ENCODE measurements around the gene HS3ST3A1.

The HS3ST3A1 gene

GRCh38 chr17:13558588-13558987, 43.1 kb downstream of the HS3ST3A1 start:
- 88% methylated on average over 1 of the region's 3 CpGs for WGBS
- Histone ChIP-seq H3K9me3 (ENCODE audit: control insufficient read depth, low read length) (no peaks in the 10 kb centered on the region), H2AFZ (ENCODE audit: low read depth, low read length) (no peak overlapping the region), H4K8ac (ENCODE audit: low read length) (no peak overlapping the region), H3K9ac (ENCODE audit: low read length) (peak overlapping the region; percentile 18), H3K18ac (ENCODE audit: low read depth in 1 of 2, low read length in 2 of 2) (no peak overlapping the region), H4K91ac (ENCODE audit: low read length) (no peak overlapping the region), H3K23ac (ENCODE audit: low read length in 2 of 2) (no peak overlapping the region), H2AK5ac (ENCODE audit: low read length, severe bottlenecking) (no peak overlapping the region), H3K36me3 (ENCODE audit: control insufficient read depth in 1 of 2, insufficient read depth in 2 of 2, low read depth in 1 of 2, low read length in 2 of 2) (peaks cover 0 to 7% of the 10 kb centered on the region in 2 experiments), H3K27ac (ENCODE audit: low read length, poor library complexity, severe bottlenecking) (no peak overlapping the region), H2BK15ac (ENCODE audit: low read depth, poor library complexity, severe bottlenecking) (no peak overlapping the region), H3K79me1 (replicated peaks; ENCODE audit: low read length, poor library complexity, severe bottlenecking) (no peaks in the 10 kb centered on the region), H3K4me3 (ENCODE audit: insufficient read depth in 1 of 2, low read depth in 1 of 2, low read length in 2 of 2) (no peak overlapping the region), H3K4me2 (ENCODE audit: low read length, poor library complexity, severe bottlenecking) (no peak overlapping the region), H2BK120ac (ENCODE audit: low read depth, low read length) (no peak overlapping the region), H2BK12ac (ENCODE audit: low read length in 2 of 2) (no peak overlapping the region), H2BK5ac (ENCODE audit: low read depth, low read length, poor library complexity, severe bottlenecking) (no peak overlapping the region), H3K4me1 (ENCODE audit: control insufficient read depth, insufficient read depth, low read depth, low read length) (peaks cover 8% of the 10 kb centered on the region), H3K14ac (ENCODE audit: low read length in 2 of 2) (no peak overlapping the region), H3K27me3 (ENCODE audit: control insufficient read depth in 1 of 2, insufficient read depth in 1 of 2, low read length in 2 of 2) (no peaks in the 10 kb centered on the region), H3K4ac (ENCODE audit: low read depth in 1 of 2, low read length in 2 of 2) (no peak overlapping the region)
- DNase-seq: peak; percentile 31

GRCh38 chr17:13557077-13557476, 44.7 kb downstream of the HS3ST3A1 start:
- Histone ChIP-seq H3K14ac (ENCODE audit: low read length in 2 of 2) (no peak overlapping the region), H2BK5ac (ENCODE audit: low read depth, low read length, poor library complexity, severe bottlenecking) (no peak overlapping the region), H3K18ac (ENCODE audit: low read depth in 1 of 2, low read length in 2 of 2) (no peak overlapping the region), H2AK5ac (ENCODE audit: low read length, severe bottlenecking) (no peak overlapping the region), H2AFZ (ENCODE audit: low read depth, low read length) (no peak overlapping the region), H3K4me2 (ENCODE audit: low read length, poor library complexity, severe bottlenecking) (no peak overlapping the region), H4K8ac (ENCODE audit: low read length) (no peak overlapping the region), H3K4me1 (ENCODE audit: control insufficient read depth, insufficient read depth, low read depth, low read length) (peaks cover 5% of the 10 kb centered on the region), H3K36me3 (ENCODE audit: control insufficient read depth in 1 of 2, insufficient read depth in 2 of 2, low read depth in 1 of 2, low read length in 2 of 2) (peaks cover 0 to 17% of the 10 kb centered on the region in 2 experiments), H3K4ac (ENCODE audit: low read depth in 1 of 2, low read length in 2 of 2) (no peak overlapping the region), H2BK15ac (ENCODE audit: low read depth, poor library complexity, severe bottlenecking) (no peak overlapping the region), H3K27ac (ENCODE audit: low read length, poor library complexity, severe bottlenecking) (no peak overlapping the region), H2BK12ac (ENCODE audit: low read length in 2 of 2) (no peak overlapping the region), H3K9ac (ENCODE audit: low read length) (peak overlapping the region; percentile 20), H2BK120ac (ENCODE audit: low read depth, low read length) (no peak overlapping the region), H3K23ac (ENCODE audit: low read length in 2 of 2) (no peak overlapping the region), H3K4me3 (ENCODE audit: insufficient read depth in 1 of 2, low read depth in 1 of 2, low read length in 2 of 2) (no peak overlapping the region), H3K27me3 (ENCODE audit: control insufficient read depth in 1 of 2, insufficient read depth in 1 of 2, low read length in 2 of 2) (no peaks in the 10 kb centered on the region), H3K9me3 (ENCODE audit: control insufficient read depth, low read length) (no peaks in the 10 kb centered on the region), H3K79me1 (replicated peaks; ENCODE audit: low read length, poor library complexity, severe bottlenecking) (no peaks in the 10 kb centered on the region), H4K91ac (ENCODE audit: low read length) (no peak overlapping the region)
- DNase-seq: peak; percentile 49
- WGBS: 53% methylated on average over 6 of the region's 6 CpGs

- no peak overlapping the region for H3K18ac ChIP-seq (ENCODE audit: low read depth in 1 of 2, low read length in 2 of 2)
- no peak overlapping the region for H3K27ac ChIP-seq (ENCODE audit: low read length, poor library complexity, severe bottlenecking)
- no peak overlapping the region for H2BK5ac ChIP-seq (ENCODE audit: low read depth, low read length, poor library complexity, severe bottlenecking)
- H2AK5ac ChIP-seq (ENCODE audit: low read length, severe bottlenecking): no peak overlapping the region
- peaks cover 6% of the 10 kb centered on the region for H3K9me3 ChIP-seq (ENCODE audit: control insufficient read depth, low read length)
- 100% methylated on average over 4 of the region's 5 CpGs for WGBS
- H2AFZ ChIP-seq (ENCODE audit: low read depth, low read length): no peak overlapping the region
- no peak overlapping the region for H3K9ac ChIP-seq (ENCODE audit: low read length)
- H4K91ac ChIP-seq (ENCODE audit: low read length): no peak overlapping the region
- no peaks in the 10 kb centered on the region for H3K27me3 ChIP-seq (ENCODE audit: control insufficient read depth in 1 of 2, insufficient read depth in 1 of 2, low read length in 2 of 2)
- no peak overlapping the region for H3K14ac ChIP-seq (ENCODE audit: low read length in 2 of 2)
- H3K79me1 ChIP-seq (replicated peaks; ENCODE audit: low read length, poor library complexity, severe bottlenecking): no peaks in the 10 kb centered on the region
- no peak overlapping the region for H3K4me3 ChIP-seq (ENCODE audit: insufficient read depth in 1 of 2, low read depth in 1 of 2, low read length in 2 of 2)
- H2BK12ac ChIP-seq (ENCODE audit: low read length in 2 of 2): no peak overlapping the region
- H2BK15ac ChIP-seq (ENCODE audit: low read depth, poor library complexity, severe bottlenecking): no peak overlapping the region
- no peaks in the 10 kb centered on the region for H3K4me1 ChIP-seq (ENCODE audit: control insufficient read depth, insufficient read depth, low read depth, low read length)
- H2BK120ac ChIP-seq (ENCODE audit: low read depth, low read length): no peak overlapping the region
- DNase-seq: no peak
- H3K4me2 ChIP-seq (ENCODE audit: low read length, poor library complexity, severe bottlenecking): no peak overlapping the region
- H3K23ac ChIP-seq (ENCODE audit: low read length in 2 of 2): no peak overlapping the region
- no peak overlapping the region for H4K8ac ChIP-seq (ENCODE audit: low read length)
- peaks cover 0 to 25% of the 10 kb centered on the region in 2 experiments for H3K36me3 ChIP-seq (ENCODE audit: control insufficient read depth in 1 of 2, insufficient read depth in 2 of 2, low read depth in 1 of 2, low read length in 2 of 2)
- no peak overlapping the region for H3K4ac ChIP-seq (ENCODE audit: low read depth in 1 of 2, low read length in 2 of 2)
Observed at GRCh38 chr17:13554231-13554630, 47.5 kb downstream of the HS3ST3A1 start.

GRCh38 chr17:13550291-13550690, 51.4 kb downstream of the HS3ST3A1 start:
- Histone ChIP-seq H3K4me2 (ENCODE audit: low read length, poor library complexity, severe bottlenecking) (no peak overlapping the region), H3K4ac (ENCODE audit: low read depth in 1 of 2, low read length in 2 of 2) (no peak overlapping the region), H3K79me1 (replicated peaks; ENCODE audit: low read length, poor library complexity, severe bottlenecking) (no peaks in the 10 kb centered on the region), H3K27me3 (ENCODE audit: control insufficient read depth in 1 of 2, insufficient read depth in 1 of 2, low read length in 2 of 2) (no peaks in the 10 kb centered on the region), H4K8ac (ENCODE audit: low read length) (no peak overlapping the region), H2BK12ac (ENCODE audit: low read length in 2 of 2) (no peak overlapping the region), H4K91ac (ENCODE audit: low read length) (no peak overlapping the region), H3K9ac (ENCODE audit: low read length) (no peak overlapping the region), H3K27ac (ENCODE audit: low read length, poor library complexity, severe bottlenecking) (no peak overlapping the region), H3K23ac (ENCODE audit: low read length in 2 of 2) (no peak overlapping the region), H3K18ac (ENCODE audit: low read depth in 1 of 2, low read length in 2 of 2) (peak overlapping the region in 1 of 2 experiments; percentile 24), H3K14ac (ENCODE audit: low read length in 2 of 2) (peak overlapping the region in 1 of 2 experiments; percentile 79), H2BK120ac (ENCODE audit: low read depth, low read length) (no peak overlapping the region), H2AK5ac (ENCODE audit: low read length, severe bottlenecking) (no peak overlapping the region), H2AFZ (ENCODE audit: low read depth, low read length) (no peak overlapping the region), H3K4me3 (ENCODE audit: insufficient read depth in 1 of 2, low read depth in 1 of 2, low read length in 2 of 2) (no peak overlapping the region), H2BK15ac (ENCODE audit: low read depth, poor library complexity, severe bottlenecking) (no peak overlapping the region), H3K9me3 (ENCODE audit: control insufficient read depth, low read length) (peaks cover 6% of the 10 kb centered on the region), H3K4me1 (ENCODE audit: control insufficient read depth, insufficient read depth, low read depth, low read length) (no peaks in the 10 kb centered on the region), H3K36me3 (ENCODE audit: control insufficient read depth in 1 of 2, insufficient read depth in 2 of 2, low read depth in 1 of 2, low read length in 2 of 2) (peaks cover 0 to 38% of the 10 kb centered on the region in 2 experiments), H2BK5ac (ENCODE audit: low read depth, low read length, poor library complexity, severe bottlenecking) (no peak overlapping the region)
- WGBS: 87% methylated on average over 5 of the region's 6 CpGs
- DNase-seq: no peak
